Neuronal stem cell (in vitro differentiated cells): ENCODE data around the gene MARCHF9.
A peak's percentile ranks its signal among the peaks of the same experiment; 100 is the strongest.

Experiments used
- DNase-seq: peaks from one replicate; pipeline ENCODE4 v3.0.0-alpha.2; 2013; ENCODE audit warnings: low spot score
- H2AFZ ChIP-seq: one replicate; pipeline ENCODE4 v1.6.1; 2013; ENCODE audit warnings: mild to moderate bottlenecking, low read length, inconsistent platforms
- H2AK5ac ChIP-seq: 2 replicates; pipeline ENCODE4 v1.6.1; 2013; ENCODE audit warnings: low read depth, mild to moderate bottlenecking, inconsistent platforms, low read length, moderate library complexity, mixed read lengths
- H2BK120ac ChIP-seq: 2 replicates; pipeline ENCODE4 v1.6.1; 2013; ENCODE audit warnings: low read depth, mild to moderate bottlenecking, inconsistent platforms, low read length, moderate library complexity, mixed read lengths
- H2BK12ac ChIP-seq: one replicate; pipeline ENCODE4 v1.6.1; 2013; ENCODE audit warnings: low read length, inconsistent platforms
- H2BK15ac ChIP-seq: 2 replicates; pipeline ENCODE4 v1.6.1; 2013; ENCODE audit warnings: mild to moderate bottlenecking, low read length, inconsistent platforms, mixed read lengths
- H2BK5ac ChIP-seq: one replicate; pipeline ENCODE4 v1.6.1; 2013; ENCODE audit warnings: inconsistent platforms, mild to moderate bottlenecking, low read length, moderate library complexity
- H3K14ac ChIP-seq: one replicate; pipeline ENCODE4 v1.6.1; 2013; ENCODE audit warnings: low read length, inconsistent platforms
- H3K18ac ChIP-seq: 2 replicates; pipeline ENCODE4 v1.6.1; 2013; ENCODE audit warnings: low read length, inconsistent platforms
- H3K23ac ChIP-seq: 2 replicates; pipeline ENCODE4 v1.6.1; 2013; ENCODE audit warnings: low read depth, mild to moderate bottlenecking, mixed read lengths, low read length, inconsistent platforms; ENCODE audit not compliant: poor library complexity
- H3K27ac ChIP-seq: replicated peaks from 3 replicates; pipeline ENCODE4 v1.5.1; 2013; ENCODE audit warnings: low read length, inconsistent platforms
- H3K27me3 ChIP-seq, 3 experiments: 2 replicates each; pipeline ENCODE4 v1.6.1; 2013; ENCODE audit warnings: low read length in 3 of 3, mild to moderate bottlenecking in 2 of 3, inconsistent platforms in 1 of 3, low read depth in 1 of 3, mixed read lengths in 1 of 3, moderate library complexity in 1 of 3; ENCODE audit not compliant: control insufficient read depth in 3 of 3, insufficient read depth in 3 of 3
- H3K36me3 ChIP-seq, 2 donors: replicated peaks in 1 of 2; 2 replicates each; pipeline ENCODE4 v1.6.1; 2013; ENCODE audit warnings: low read length in 2 of 2; ENCODE audit not compliant: control insufficient read depth in 2 of 2, insufficient read depth in 2 of 2
- H3K4ac ChIP-seq: 2 replicates; pipeline ENCODE4 v1.6.1; 2013; ENCODE audit warnings: inconsistent platforms, mild to moderate bottlenecking, low read length, moderate library complexity
- H3K4me1 ChIP-seq, 2 donors: 1 replicate in 1 of 2; 2 replicates in 1 of 2; pipeline ENCODE4 v1.6.1; 2013; ENCODE audit warnings: low read length in 2 of 2, low read depth in 1 of 2; ENCODE audit not compliant: control insufficient read depth in 2 of 2, insufficient read depth in 1 of 2
- H3K4me2 ChIP-seq: one replicate; pipeline ENCODE4 v1.6.1; 2013; ENCODE audit warnings: mild to moderate bottlenecking, low read length, inconsistent platforms; ENCODE audit not compliant: insufficient read depth, poor library complexity, severe bottlenecking
- H3K4me3 ChIP-seq, 2 donors: 2 replicates each; pipeline ENCODE4 v1.5.1; 2013; ENCODE audit warnings: low read length in 2 of 2, mild to moderate bottlenecking in 2 of 2, inconsistent platforms in 1 of 2, moderate library complexity in 1 of 2
- H3K79me1 ChIP-seq: one replicate; pipeline ENCODE4 v1.6.1; 2013; ENCODE audit warnings: low read depth, mild to moderate bottlenecking, inconsistent platforms, low read length, moderate library complexity
- H3K9ac ChIP-seq: one replicate; pipeline ENCODE4 v1.6.1; 2013; ENCODE audit warnings: mild to moderate bottlenecking, low read depth, low read length, inconsistent platforms; ENCODE audit not compliant: poor library complexity
- H3K9me3 ChIP-seq, 2 donors: replicated peaks in 1 of 2; 2 replicates each; pipeline versions ENCODE3 to v1.6.1; 2013; ENCODE audit warnings: low read length in 2 of 2, mild to moderate bottlenecking in 2 of 2, inconsistent platforms in 1 of 2, low read depth in 1 of 2, mixed read lengths in 1 of 2, moderate library complexity in 1 of 2; ENCODE audit not compliant: control insufficient read depth in 2 of 2, insufficient read depth in 1 of 2
- H4K8ac ChIP-seq: one replicate; pipeline ENCODE4 v1.6.1; 2013; ENCODE audit warnings: low read depth, mild to moderate bottlenecking, inconsistent platforms, low read length, moderate library complexity
- H4K91ac ChIP-seq: one replicate; pipeline ENCODE4 v1.6.1; 2013; ENCODE audit warnings: low read length, low read depth, mild to moderate bottlenecking, inconsistent platforms; ENCODE audit not compliant: poor library complexity
- WGBS, 2 donors: extraction: QIAGEN DNeasy Blood & Tissue Kit; methylation state at CpG; one replicate each; pipeline ENCODE4 v1.1.7; 2013; ENCODE audit warnings: missing lambda C conversion rate in 2 of 2, mixed read lengths in 1 of 2; ENCODE audit not compliant: insufficient read length in 2 of 2, insufficient replicate concordance in 1 of 2; ENCODE audit errors: extremely low coverage in 2 of 2; 5-methylcytosine and 5-hydroxymethylcytosine counted together

Gene MARCHF9

DNA sequence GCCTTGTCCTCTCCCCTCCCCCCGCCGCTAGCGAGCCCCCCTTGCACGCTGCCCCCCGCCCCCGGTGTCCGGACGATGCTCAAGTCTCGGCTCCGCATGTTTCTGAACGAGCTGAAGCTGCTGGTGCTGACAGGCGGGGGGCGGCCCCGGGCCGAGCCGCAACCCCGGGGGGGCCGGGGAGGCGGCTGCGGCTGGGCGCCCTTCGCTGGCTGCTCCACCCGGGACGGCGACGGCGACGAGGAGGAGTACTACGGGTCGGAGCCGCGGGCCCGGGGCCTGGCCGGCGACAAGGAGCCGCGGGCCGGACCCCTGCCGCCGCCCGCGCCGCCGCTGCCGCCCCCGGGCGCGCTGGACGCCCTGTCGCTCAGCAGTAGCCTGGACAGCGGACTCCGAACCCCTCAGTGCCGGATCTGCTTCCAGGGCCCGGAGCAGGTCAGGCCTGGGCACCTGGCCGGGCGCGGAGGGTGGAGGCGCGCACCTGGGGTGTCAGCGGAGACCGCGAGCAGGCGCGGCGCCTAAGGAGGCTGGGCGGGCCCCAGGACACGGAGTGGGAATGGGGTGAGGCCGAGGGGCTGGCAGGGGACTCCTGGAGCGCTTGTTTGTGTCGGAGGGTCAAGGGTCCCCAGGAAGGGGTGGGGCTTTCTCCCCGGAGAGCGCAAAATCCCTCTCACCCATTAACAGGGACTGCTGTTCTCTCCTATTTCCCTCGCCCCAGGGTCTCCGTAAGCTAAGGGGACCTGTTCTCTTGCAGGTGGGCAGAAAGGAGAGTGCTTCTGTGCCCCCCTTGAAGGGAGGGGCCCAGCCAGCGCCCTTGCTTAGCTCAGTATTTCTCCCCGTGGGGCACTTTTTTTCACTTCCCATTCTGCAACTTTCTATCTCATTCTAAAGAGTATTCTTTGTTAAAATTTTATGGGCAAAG is 810 bp downstream of the MARCHF9 start:
- Histone ChIP-seq H2AFZ (peak overlapping the region; percentile 59), H2BK5ac (no peak overlapping the region), H3K23ac (no peak overlapping the region), H4K91ac (no peak overlapping the region), H3K79me1 (peaks cover 13% of the 10 kb centered on the region), H3K4me1 (peaks cover 28 to 38% of the 10 kb centered on the region in 2 donors), H3K4ac (no peak overlapping the region), H2BK12ac (no peak overlapping the region), H3K27me3 (peaks cover 0 to 13% (median 3%) of the 10 kb centered on the region in 3 experiments), H3K14ac (no peak overlapping the region), H2BK15ac (no peak overlapping the region), H3K4me2 (peak overlapping the region; percentile 97), H4K8ac (no peak overlapping the region), H3K4me3 (peak overlapping the region; percentile 58 to 89), H3K36me3 (peaks cover 14 to 43% of the 10 kb centered on the region in 2 donors), H3K9ac (peak overlapping the region; percentile 87), H3K27ac (no peak overlapping the region), H2BK120ac (no peak overlapping the region), H2AK5ac (peak overlapping the region; percentile 46), H3K18ac (peak overlapping the region; percentile 84), H3K9me3 (no peaks in the 10 kb centered on the region)
- WGBS, 2 donors: no CpG with 5 or more reads among the region's 76 CpGs
- no peak for DNase-seq

GRCh38 chr12:57756406-57757341 is 1.8 kb downstream of the MARCHF9 start:
- Histone ChIP-seq H3K79me1 (peaks cover 7% of the 10 kb centered on the region), H2AK5ac (no peak overlapping the region), H3K4me3 (peak overlapping the region in 1 of 2 donors; percentile 58), H2BK120ac (no peak overlapping the region), H2BK15ac (no peak overlapping the region), H3K4me2 (peak overlapping the region; percentile 12), H3K18ac (no peak overlapping the region), H3K9me3 (no peaks in the 10 kb centered on the region), H3K27ac (no peak overlapping the region), H3K23ac (no peak overlapping the region), H3K27me3 (peaks cover 0 to 13% (median 3%) of the 10 kb centered on the region in 3 experiments), H2BK12ac (no peak overlapping the region), H4K91ac (no peak overlapping the region), H3K9ac (no peak overlapping the region), H2BK5ac (no peak overlapping the region), H4K8ac (no peak overlapping the region), H3K4me1 (peaks cover 20 to 29% of the 10 kb centered on the region in 2 donors), H2AFZ (no peak overlapping the region), H3K4ac (no peak overlapping the region), H3K36me3 (peaks cover 10 to 42% of the 10 kb centered on the region in 2 donors), H3K14ac (no peak overlapping the region)
- no CpG with 5 or more reads among the region's 22 CpGs for WGBS, 2 donors
- no peak for DNase-seq

DNA sequence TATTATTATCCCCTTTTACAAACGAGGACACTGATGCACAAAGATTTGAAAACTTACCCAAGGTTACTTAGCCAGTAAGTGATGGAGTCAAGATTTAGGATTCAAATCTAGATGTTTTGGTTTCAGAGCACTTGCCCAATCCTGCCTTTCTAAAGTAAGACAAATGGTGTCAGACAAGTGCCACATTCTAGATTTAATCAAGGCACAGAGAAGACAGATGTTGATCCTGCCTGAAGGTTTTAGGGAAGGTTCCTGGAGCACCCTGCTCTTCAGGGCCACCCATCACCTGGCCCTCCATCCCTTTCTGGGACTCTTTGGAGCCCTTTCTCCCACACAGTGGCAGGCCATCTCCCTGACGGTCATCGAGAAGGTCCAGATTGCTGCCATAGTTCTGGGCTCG is 2.9 kb downstream of the MARCHF9 start:
- no CpG with 5 or more reads among the region's 4 CpGs for WGBS, 2 donors
- Histone ChIP-seq H3K18ac (no peak overlapping the region), H3K4me3 (no peak overlapping the region), H3K9ac (no peak overlapping the region), H2AK5ac (no peak overlapping the region), H2BK120ac (no peak overlapping the region), H2BK5ac (no peak overlapping the region), H3K27me3 (peaks cover 0 to 13% (median 3%) of the 10 kb centered on the region in 3 experiments), H3K4ac (no peak overlapping the region), H2AFZ (no peak overlapping the region), H3K4me1 (peaks cover 18 to 26% of the 10 kb centered on the region in 2 donors), H3K23ac (no peak overlapping the region), H3K9me3 (no peaks in the 10 kb centered on the region), H3K14ac (no peak overlapping the region), H2BK15ac (no peak overlapping the region), H3K79me1 (peaks cover 3% of the 10 kb centered on the region), H3K4me2 (no peak overlapping the region), H4K8ac (no peak overlapping the region), H3K36me3 (peaks cover 10 to 50% of the 10 kb centered on the region in 2 donors), H4K91ac (no peak overlapping the region), H2BK12ac (no peak overlapping the region), H3K27ac (no peak overlapping the region)
- no peak for DNase-seq
